H1 (cell line): ENCODE data around the gene RPL28. TPM values are rescaled to one million over a fixed set of nuclear protein-coding genes. Genes with fewer than 3 reads are reported as not detected.

ENCODE experiments used
- CTCF ChIA-PET: fragments of 300-600 bp; sonication (Branson Sonifier 250); formaldehyde crosslinking; loops from one replicate; lab custom pipeline; 2021; ENCODE audit not compliant: partially characterized antibody; lab: Charles Lee
- POLR2A ChIA-PET: fragments of 300-600 bp; sonication (Branson Sonifier 250); formaldehyde crosslinking; loops from one replicate; lab custom pipeline; 2021; ENCODE audit warnings: inconsistent platforms; ENCODE audit not compliant: partially characterized antibody; lab: Charles Lee
- DNase-seq, 2 experiments: peaks; one replicate each; pipeline versions ENCODE4 v3.0.0 to v3.0.0-alpha.2; 2010 to 2022; ENCODE audit warnings: low spot score in 2 of 2, low read depth in 1 of 2, mixed read lengths in 1 of 2
- FAIRE-seq: peaks from 2 replicates; lab custom pipeline; 2011; peaks lifted over from hg19 to GRCh38; lab: Jason Lieb, UNC
- H2AFZ ChIP-seq: 2 replicates; pipeline ENCODE4 v1.8.1; 2012; ENCODE audit warnings: low read length, inconsistent platforms
- H2AK5ac ChIP-seq: 2 replicates; pipeline ENCODE4 v1.6.1; 2013; ENCODE audit warnings: low read depth, low read length
- H2BK120ac ChIP-seq: replicated peaks from 2 replicates; pipeline ENCODE3; 2013; ENCODE audit warnings: low read depth, low read length, inconsistent platforms
- H2BK12ac ChIP-seq: 2 replicates; pipeline ENCODE4 v1.6.1; 2013; ENCODE audit warnings: low read depth, low read length
- H2BK15ac ChIP-seq: 2 replicates; pipeline ENCODE4 v1.6.1; 2013; ENCODE audit warnings: low read length
- H2BK20ac ChIP-seq: 2 replicates; pipeline ENCODE4 v1.6.1; 2013; ENCODE audit warnings: low read length
- H2BK5ac ChIP-seq: 2 replicates; pipeline ENCODE4 v1.6.1; 2013; ENCODE audit warnings: low read depth, low read length
- H3K14ac ChIP-seq: 2 replicates; pipeline ENCODE4 v1.6.1; 2013; ENCODE audit warnings: inconsistent platforms; ENCODE audit not compliant: insufficient read length
- H3K18ac ChIP-seq: 2 replicates; pipeline ENCODE4 v1.6.1; 2013; ENCODE audit warnings: low read length; ENCODE audit errors: extremely low read depth
- H3K23ac ChIP-seq: 2 replicates; pipeline ENCODE4 v1.6.1; 2013; ENCODE audit warnings: inconsistent platforms; ENCODE audit not compliant: insufficient read length
- H3K23me2 ChIP-seq: 2 replicates; pipeline ENCODE4 v1.6.1; 2013; ENCODE audit warnings: low read depth, low read length
- H3K27ac ChIP-seq: 2 replicates; pipeline ENCODE4 v1.6.1; 2011; ENCODE audit warnings: low read depth, low read length, inconsistent platforms
- H3K27me3 ChIP-seq, 4 experiments: replicated peaks in 1 of 4; 1 replicate in 1 of 4; 2 replicates in 3 of 4; pipeline versions ENCODE4 v1.6.1 to v1.8.1; 2011 to 2013; ENCODE audit warnings: low read length in 3 of 4, mild to moderate bottlenecking in 3 of 4, inconsistent platforms in 2 of 4, mixed read lengths in 2 of 4, moderate library complexity in 1 of 4; ENCODE audit not compliant: control insufficient read depth in 3 of 4, insufficient read depth in 3 of 4; ENCODE audit errors: extremely low read depth in 1 of 4
- H3K36me3 ChIP-seq, 4 experiments: 2 replicates each; pipeline versions ENCODE4 v1.6.1 to v1.8.1; 2011 to 2013; ENCODE audit warnings: mild to moderate bottlenecking in 4 of 4, low read length in 3 of 4, moderate library complexity in 2 of 4, control low read depth in 1 of 4, inconsistent platforms in 1 of 4; ENCODE audit not compliant: insufficient read depth in 4 of 4, control insufficient read depth in 2 of 4
- H3K4ac ChIP-seq: replicated peaks from 2 replicates; pipeline ENCODE3; 2013; ENCODE audit warnings: low read length, low read depth, mixed read lengths, inconsistent platforms; ENCODE audit not compliant: insufficient read length
- H3K4me1 ChIP-seq, 4 experiments: replicated peaks in 1 of 4; 1 replicate in 1 of 4; 2 replicates in 3 of 4; pipeline versions ENCODE4 v1.6.1 to v1.8.1; 2011 to 2013; ENCODE audit warnings: low read length in 3 of 4, inconsistent platforms in 2 of 4, mixed read lengths in 1 of 4; ENCODE audit not compliant: insufficient read depth in 4 of 4, control insufficient read depth in 3 of 4
- H3K4me2 ChIP-seq, 2 experiments: 2 replicates each; pipeline versions ENCODE4 v1.6.1 to v1.8.1; 2011 to 2013; ENCODE audit warnings: low read depth in 2 of 2, low read length in 2 of 2, control low read depth in 1 of 2, inconsistent platforms in 1 of 2, mild to moderate bottlenecking in 1 of 2; ENCODE audit not compliant: insufficient read depth in 1 of 2
- H3K4me3 ChIP-seq, 4 experiments: fragments of 200-600, 300-600 bp in 1 of 4; sonication (generic), shearing (Covaris generic), sonication (Bioruptor Twin) in 1 of 4; 2 replicates each; pipeline versions ENCODE4 v1.5.1 to v1.8.1; 2011 to 2016; ENCODE audit warnings: low read length in 4 of 4, low read depth in 3 of 4, control low read depth in 2 of 4, inconsistent platforms in 2 of 4, mild to moderate bottlenecking in 2 of 4, mixed read lengths in 1 of 4, moderate library complexity in 1 of 4; ENCODE audit not compliant: insufficient read depth in 2 of 4; ENCODE audit errors: extremely low read depth in 1 of 4
- H3K56ac ChIP-seq: replicated peaks from 2 replicates; pipeline ENCODE3; 2013; ENCODE audit warnings: low read depth, mild to moderate bottlenecking, mixed read lengths, low read length, inconsistent platforms; ENCODE audit not compliant: insufficient read length
- H3K79me1 ChIP-seq: 2 replicates; pipeline ENCODE4 v1.6.1; 2013; ENCODE audit warnings: low read depth, low read length, control low read depth
- H3K79me2 ChIP-seq, 2 experiments: 2 replicates each; pipeline versions ENCODE4 v1.6.1 to v1.8.1; 2012 to 2013; ENCODE audit warnings: low read length in 2 of 2, mild to moderate bottlenecking in 2 of 2, inconsistent platforms in 1 of 2; ENCODE audit not compliant: insufficient read depth in 2 of 2, control insufficient read depth in 1 of 2
- H3K9ac ChIP-seq, 4 experiments: replicated peaks in 1 of 4; 1 replicate in 1 of 4; 2 replicates in 3 of 4; pipeline versions ENCODE4 v1.6.1 to v1.8.1; 2011 to 2013; ENCODE audit warnings: low read depth in 3 of 4, low read length in 3 of 4, control low read depth in 2 of 4, mild to moderate bottlenecking in 2 of 4, moderate library complexity in 2 of 4, inconsistent platforms in 1 of 4; ENCODE audit errors: extremely low read depth in 1 of 4
- H3K9me3 ChIP-seq, 2 experiments: 2 replicates each; pipeline versions ENCODE4 v1.6.1 to v1.8.1; 2012 to 2013; ENCODE audit warnings: mild to moderate bottlenecking in 2 of 2, moderate library complexity in 2 of 2, control low read depth in 1 of 2, inconsistent platforms in 1 of 2, low read depth in 1 of 2, low read length in 1 of 2, mixed read lengths in 1 of 2; ENCODE audit not compliant: insufficient read depth in 2 of 2
- H4K20me1 ChIP-seq, 2 experiments: replicated peaks in 1 of 2; 2 replicates each; pipeline versions ENCODE3 to v1.8.1; 2011 to 2013; ENCODE audit warnings: inconsistent platforms in 2 of 2, low read length in 2 of 2, mild to moderate bottlenecking in 1 of 2; ENCODE audit not compliant: insufficient read depth in 2 of 2, control insufficient read depth in 1 of 2
- H4K5ac ChIP-seq: 2 replicates; pipeline ENCODE4 v1.6.1; 2013; ENCODE audit warnings: low read length, low read depth, mixed read lengths, inconsistent platforms; ENCODE audit not compliant: insufficient read length
- H4K8ac ChIP-seq: 2 replicates; pipeline ENCODE4 v1.8.0; 2013; ENCODE audit warnings: mild to moderate bottlenecking, moderate library complexity, low read length, inconsistent platforms; ENCODE audit not compliant: insufficient read depth; ENCODE audit errors: extremely low read depth
- H4K91ac ChIP-seq: replicated peaks from 2 replicates; pipeline ENCODE3; 2013; ENCODE audit warnings: low read length, mixed read lengths, inconsistent platforms; ENCODE audit not compliant: insufficient read length
- CHD1 ChIP-seq: IDR thresholded peaks from 2 replicates; pipeline ENCODE4 v1.6.1; 2012; ENCODE audit warnings: low read depth, low read length, improper control_type of control experiment
- GABPA ChIP-seq: IDR thresholded peaks from 2 replicates; pipeline ENCODE4 v1.6.1; 2011; ENCODE audit warnings: mild to moderate bottlenecking, low read length, moderate library complexity, borderline replicate concordance; ENCODE audit not compliant: insufficient read depth
- KDM1A ChIP-seq: fragments of 200-600, 300-600 bp; sonication (generic); IDR thresholded peaks from 2 replicates; pipeline ENCODE4 v1.7.1; 2016; ENCODE audit warnings: mild to moderate bottlenecking, low read length, borderline replicate concordance
- KDM4A ChIP-seq: IDR thresholded peaks from one replicate; pipeline ENCODE4 v1.7.1; 2012; ENCODE audit warnings: low read depth, mild to moderate bottlenecking, moderate library complexity, low read length, inconsistent platforms; ENCODE audit not compliant: severe bottlenecking
- TAF1 ChIP-seq: IDR thresholded peaks from 2 replicates; pipeline ENCODE4 v1.6.1; 2011; ENCODE audit warnings: mild to moderate bottlenecking, low read depth, low read length
- TAF7 ChIP-seq: optimal IDR thresholded peaks from 2 replicates; pipeline ENCODE3; 2011; ENCODE audit warnings: low read depth, mild to moderate bottlenecking, inconsistent platforms, low read length, moderate library complexity, borderline replicate concordance
- TEAD4 ChIP-seq: IDR thresholded peaks from 2 replicates; pipeline ENCODE4 v1.6.1; 2012; ENCODE audit warnings: low read depth, low read length, inconsistent platforms, mixed read lengths
- USF2 ChIP-seq: IDR thresholded peaks from 2 replicates; pipeline ENCODE4 v1.6.1; 2011; ENCODE audit warnings: low read length, improper control_type of control experiment
- WGBS, 2 experiments: shearing (Covaris generic) in 1 of 2; methylation state at CpG; one replicate each; pipeline versions ENCODE4 v1.1.6 to v1.1.7; 2013 to 2015; ENCODE audit warnings: low lambda C conversion rate in 2 of 2, mixed read lengths in 2 of 2, inconsistent platforms in 1 of 2, low coverage in 1 of 2, missing lambda C conversion rate in 1 of 2; ENCODE audit not compliant: insufficient replicate concordance in 2 of 2, insufficient coverage in 1 of 2, insufficient read length in 1 of 2; ENCODE audit errors: extremely low coverage in 1 of 2, missing lambda C conversion rate in 1 of 2; 5-methylcytosine and 5-hydroxymethylcytosine counted together
- polyA plus RNA-seq, 7 experiments: library from polyadenylated mRNA; depleted of rRNA in 3 of 7; stranded (reverse) in 5 of 7; unstranded in 2 of 7; fragments of >200 nt in 5 of 7; fragments of 200-250 nt in 2 of 7; gene quantifications; 1 replicate in 5 of 7; 2 replicates in 1 of 7; 4 replicates in 1 of 7; pipeline versions ENCODE4 v1.2.1 to v1.2.3, GENCODE V29; 2011 to 2013; ENCODE audit warnings: missing spikeins in 2 of 7, mixed read lengths in 2 of 7
- total RNA-seq: library from RNA; stranded (reverse); fragmentation: NEBNext Ultra II Directional; extraction: Animal tissue kit (Norgen Biotek cat#: 25700); gene quantifications from 2 replicates; pipeline ENCODE4 v1.2.1, GENCODE V29; 2021

Gene RPL28
- total and polyA plus RNA-seq, 2 of the 8 experiments (the other 6 are each of a cell fraction or from before 2014, with no cell fraction given) = 2,123 to 8,402 TPM

- H4K8ac ChIP-seq = peak overlapping the region; percentile 97; the same call in 1 of the 2 replicates
- CTCF ChIA-PET = interaction anchor here (0.6 to 2.1 kb wide), 4 partner anchors 10 to 95 kb away, joined by 3 to 7 read pairs (median 6); no protein-coding TSS in a partner anchor
- TF ChIP-seq USF2 (no peak), TAF7 (no peak), KDM4A (peak; percentile 13), CHD1 (no peak), KDM1A (peak; percentile 60; the same call in 1 of the 2 replicates), GABPA (no peak), TEAD4 (no peak), TAF1 (no peak)
- TF ChIP-seq, all 59 proteins: peak for 2
- H3K79me1 ChIP-seq = peaks cover 15% of the 10 kb centered on the region
- peak overlapping the region; percentile 97 for H2BK5ac ChIP-seq
- H2BK20ac ChIP-seq = peak overlapping the region; percentile 92; the same call in 1 of the 2 replicates
- peaks cover 21 to 23% of the 10 kb centered on the region in 2 experiments for H4K20me1 ChIP-seq
- H3K9ac ChIP-seq = peak overlapping the region in 3 of 4 experiments; percentile 57 to 86 (median 72); a peak in 6 of 7 replicates
- H2AFZ ChIP-seq = peak overlapping the region; percentile 75; the same call in 1 of the 2 replicates
- peak overlapping the region; percentile 86 for H3K27ac ChIP-seq
- FAIRE-seq = no peak
- peak overlapping the region; percentile 98 for H4K5ac ChIP-seq
- peak overlapping the region; percentile 52 to 99 for H3K4me2 ChIP-seq
- H3K4me3 ChIP-seq = peak overlapping the region in 3 of 4 experiments; percentile 23 to 40 (median 27); a peak in 4 of 8 replicates
- H3K23me2 ChIP-seq = peaks cover 13% of the 10 kb centered on the region
- peak overlapping the region; percentile 13 for H3K56ac ChIP-seq
- H3K9me3 ChIP-seq = no peaks in the 10 kb centered on the region; a peak in 1 of 4 replicates
- no peak for DNase-seq
- H2BK120ac ChIP-seq = peak overlapping the region; percentile 93
- H3K36me3 ChIP-seq = peaks cover 12 to 32% (median 23%) of the 10 kb centered on the region in 4 experiments
- peak overlapping the region; percentile 95 for H2AK5ac ChIP-seq
- H3K79me2 ChIP-seq = peaks cover 12 to 29% of the 10 kb centered on the region in 2 experiments
- no peak overlapping the region for H3K23ac ChIP-seq
- WGBS, 2 experiments = 74% methylated on average over 9 of the region's 9 CpGs; no CpG with 5 or more reads in 1 of the 2 experiments
- H4K91ac ChIP-seq = peak overlapping the region; percentile 100
- peaks cover 0 to 20% (median 13%) of the 10 kb centered on the region in 4 experiments; a peak in 6 of 7 replicates for H3K4me1 ChIP-seq
- POLR2A ChIA-PET = interaction anchor here (0.7 to 34.6 kb wide), 12 partner anchors 10 to 517 kb away, joined by 3 to 874 read pairs (median 4); partner anchors contain the start of genes HSPBP1, RPL28, TMEM238 and UBE2S
- H3K18ac ChIP-seq = peak overlapping the region; percentile 99
- peaks cover 0 to 4% (median 1%) of the 10 kb centered on the region in 4 experiments; a peak in 2 of 7 replicates for H3K27me3 ChIP-seq
- peak overlapping the region; percentile 64 for H2BK12ac ChIP-seq
- H3K4ac ChIP-seq = peak overlapping the region; percentile 94
- peak overlapping the region; percentile 98 for H2BK15ac ChIP-seq
- H3K14ac ChIP-seq = no peak overlapping the region
These were observed 22.8 kb downstream of the RPL28 start for GRCh38 chr19:55408533-55408872.
